ENCODE data around the gene PPFIA3.

DNA sequence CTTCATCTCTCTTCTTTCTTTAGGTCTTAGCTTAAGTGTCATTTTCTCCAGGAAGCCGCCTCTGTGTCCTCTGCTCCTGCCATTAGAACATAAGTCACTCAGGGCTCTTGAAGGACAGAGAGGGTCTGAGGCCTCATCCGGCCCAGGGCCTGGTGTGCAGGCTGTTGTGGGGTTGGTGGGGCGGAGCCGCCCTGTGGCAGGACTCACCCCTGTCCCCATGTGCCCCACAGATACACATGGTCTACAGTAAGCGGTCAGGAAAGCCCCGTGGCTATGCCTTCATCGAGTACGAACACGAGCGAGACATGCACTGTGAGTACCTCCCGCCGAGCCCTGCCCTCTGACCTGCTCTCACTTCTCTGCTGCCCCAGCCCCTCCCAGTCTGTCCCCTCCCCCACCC lies 18.2 kb upstream of the PPFIA3 start:
- TF ChIP-seq, protein P1, sequence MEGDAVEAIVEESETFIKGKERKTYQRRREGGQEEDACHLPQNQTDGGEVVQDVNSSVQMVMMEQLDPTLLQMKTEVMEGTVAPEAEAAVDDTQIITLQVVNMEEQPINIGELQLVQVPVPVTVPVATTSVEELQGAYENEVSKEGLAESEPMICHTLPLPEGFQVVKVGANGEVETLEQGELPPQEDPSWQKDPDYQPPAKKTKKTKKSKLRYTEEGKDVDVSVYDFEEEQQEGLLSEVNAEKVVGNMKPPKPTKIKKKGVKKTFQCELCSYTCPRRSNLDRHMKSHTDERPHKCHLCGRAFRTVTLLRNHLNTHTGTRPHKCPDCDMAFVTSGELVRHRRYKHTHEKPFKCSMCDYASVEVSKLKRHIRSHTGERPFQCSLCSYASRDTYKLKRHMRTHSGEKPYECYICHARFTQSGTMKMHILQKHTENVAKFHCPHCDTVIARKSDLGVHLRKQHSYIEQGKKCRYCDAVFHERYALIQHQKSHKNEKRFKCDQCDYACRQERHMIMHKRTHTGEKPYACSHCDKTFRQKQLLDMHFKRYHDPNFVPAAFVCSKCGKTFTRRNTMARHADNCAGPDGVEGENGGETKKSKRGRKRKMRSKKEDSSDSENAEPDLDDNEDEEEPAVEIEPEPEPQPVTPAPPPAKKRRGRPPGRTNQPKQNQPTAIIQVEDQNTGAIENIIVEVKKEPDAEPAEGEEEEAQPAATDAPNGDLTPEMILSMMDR (IDR thresholded peaks at IDR 0.05 in 4 of 5, conservative IDR thresholded peaks at IDR 0.05 in 1 of 5): no peak
- TF ChIP-seq POLR2A (IDR thresholded peaks at IDR 0.05): no peak

All from gastrocnemius medialis (tissue), 4 donors.